Mesendoderm (in vitro differentiated cells): ENCODE measurements around the gene KAZN.

ENCODE experiments used
- DNase-seq: peaks from one replicate; pipeline ENCODE4 v3.0.0; 2013
- H2AK5ac ChIP-seq: 2 replicates; pipeline ENCODE4 v1.6.1; 2013; ENCODE audit warnings: low read length, inconsistent platforms
- H2BK120ac ChIP-seq: 2 replicates; pipeline ENCODE4 v1.6.1; 2013; ENCODE audit warnings: low read depth, mild to moderate bottlenecking, low read length, moderate library complexity, mixed read lengths
- H2BK15ac ChIP-seq: replicated peaks from 2 replicates; pipeline ENCODE4 v1.6.1; 2013; ENCODE audit warnings: low read depth, mild to moderate bottlenecking, moderate library complexity
- H2BK5ac ChIP-seq: 2 replicates; pipeline ENCODE4 v1.6.1; 2013; ENCODE audit warnings: low read length, inconsistent platforms
- H3K18ac ChIP-seq: 2 replicates; pipeline ENCODE4 v1.6.1; 2013; ENCODE audit warnings: mild to moderate bottlenecking, low read length, mixed read lengths
- H3K23ac ChIP-seq: one replicate; pipeline ENCODE4 v1.6.1; 2013; ENCODE audit warnings: low read length
- H3K27ac ChIP-seq: 2 replicates; pipeline ENCODE4 v1.5.1; 2013; ENCODE audit warnings: low read depth, mild to moderate bottlenecking, inconsistent platforms, low read length, moderate library complexity
- H3K27me3 ChIP-seq: 2 replicates; pipeline ENCODE4 v1.6.1; 2013; ENCODE audit warnings: low read length, control low read depth, mild to moderate bottlenecking, inconsistent platforms; ENCODE audit not compliant: insufficient read depth, poor library complexity
- H3K36me3 ChIP-seq: 2 replicates; pipeline ENCODE4 v1.6.1; 2013; ENCODE audit warnings: low read length, inconsistent platforms; ENCODE audit not compliant: control insufficient read depth, insufficient read depth
- H3K4ac ChIP-seq: one replicate; pipeline ENCODE4 v1.6.1; 2013; ENCODE audit warnings: low read depth, mild to moderate bottlenecking, low read length, moderate library complexity
- H3K4me1 ChIP-seq: 2 replicates; pipeline ENCODE4 v1.6.1; 2013; ENCODE audit warnings: low read depth, low read length, inconsistent platforms; ENCODE audit not compliant: control insufficient read depth
- H3K4me2 ChIP-seq: 2 replicates; pipeline ENCODE4 v1.6.1; 2013; ENCODE audit warnings: low read length
- H3K4me3 ChIP-seq: 2 replicates; pipeline ENCODE4 v1.5.1; 2013; ENCODE audit warnings: mild to moderate bottlenecking, low read length
- H3K56ac ChIP-seq: one replicate; pipeline ENCODE4 v1.6.1; 2013; ENCODE audit warnings: low read length
- H3K79me1 ChIP-seq: 2 replicates; pipeline ENCODE4 v1.6.1; 2013; ENCODE audit warnings: low read length, inconsistent platforms
- H3K79me2 ChIP-seq: 2 replicates; pipeline ENCODE4 v1.6.1; 2013; ENCODE audit warnings: mild to moderate bottlenecking, low read length; ENCODE audit not compliant: control insufficient read depth, insufficient read depth
- H3K9ac ChIP-seq: 2 replicates; pipeline ENCODE4 v1.6.1; 2013; ENCODE audit warnings: low read length, inconsistent platforms
- H4K5ac ChIP-seq: one replicate; pipeline ENCODE4 v1.6.1; 2013; ENCODE audit warnings: low read length
- H4K8ac ChIP-seq: one replicate; pipeline ENCODE4 v1.6.1; 2013; ENCODE audit warnings: low read depth, mild to moderate bottlenecking, control low read depth, low read length, moderate library complexity
- WGBS: extraction: QIAGEN DNeasy Blood & Tissue Kit; methylation state at CpG from one replicate; pipeline ENCODE4 v1.1.7; 2013; ENCODE audit warnings: low lambda C conversion rate, missing lambda C conversion rate; ENCODE audit not compliant: insufficient coverage; ENCODE audit errors: extremely low coverage; 5-methylcytosine and 5-hydroxymethylcytosine counted together

KAZN gene

DNA sequence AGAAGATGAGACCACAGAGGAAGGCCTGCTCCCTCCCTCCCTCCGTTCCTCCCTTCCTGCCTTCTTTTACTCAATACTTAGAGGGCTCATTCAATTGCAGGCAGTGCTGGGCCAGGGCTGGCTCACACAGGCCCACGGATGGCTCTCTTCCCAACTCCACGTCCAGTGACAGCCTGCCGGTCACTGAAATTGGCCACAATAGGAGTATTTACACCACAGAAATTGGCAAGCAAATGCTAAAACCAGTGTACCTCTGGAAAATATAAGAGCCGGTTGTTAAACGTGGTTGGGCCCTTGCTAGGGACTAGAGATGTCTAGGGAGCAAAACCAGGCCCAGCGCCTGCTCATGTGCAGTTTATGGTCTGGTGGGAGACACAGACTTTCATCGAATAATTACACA is 482.6 kb downstream of the KAZN start:
- Histone ChIP-seq H3K9ac (no peak overlapping the region), H4K8ac (no peak overlapping the region), H2BK5ac (no peak overlapping the region), H3K79me2 (no peaks in the 10 kb centered on the region), H3K4ac (no peak overlapping the region), H3K56ac (no peak overlapping the region), H3K18ac (no peak overlapping the region), H3K27me3 (no peaks in the 10 kb centered on the region), H3K23ac (no peak overlapping the region), H3K79me1 (no peaks in the 10 kb centered on the region), H3K4me3 (no peak overlapping the region), H3K36me3 (no peaks in the 10 kb centered on the region), H3K4me2 (no peak overlapping the region), H3K27ac (no peak overlapping the region), H4K5ac (no peak overlapping the region), H2BK120ac (no peak overlapping the region), H2BK15ac (no peak overlapping the region), H2AK5ac (no peak overlapping the region), H3K4me1 (no peaks in the 10 kb centered on the region)
- no CpG with 5 or more reads among the region's 8 CpGs for WGBS
- no peak for DNase-seq

GRCh38 chr1:15083578-15083977 is 485.1 kb downstream of the KAZN start:
- Histone ChIP-seq H3K4me3 (no peak overlapping the region), H3K56ac (no peak overlapping the region), H3K79me2 (no peaks in the 10 kb centered on the region), H3K4me1 (no peaks in the 10 kb centered on the region), H3K4ac (no peak overlapping the region), H2BK5ac (no peak overlapping the region), H3K23ac (no peak overlapping the region), H2BK15ac (no peak overlapping the region), H3K4me2 (no peak overlapping the region), H3K27ac (no peak overlapping the region), H4K8ac (no peak overlapping the region), H3K27me3 (no peaks in the 10 kb centered on the region), H3K36me3 (no peaks in the 10 kb centered on the region), H3K18ac (no peak overlapping the region), H3K9ac (no peak overlapping the region), H2BK120ac (no peak overlapping the region), H2AK5ac (no peak overlapping the region), H4K5ac (no peak overlapping the region), H3K79me1 (no peaks in the 10 kb centered on the region)
- WGBS = no CpG with 5 or more reads among the region's 7 CpGs
- DNase-seq = no peak

GRCh38 chr1:15088281-15088971 is 489.9 kb downstream of the KAZN start:
- Histone ChIP-seq H2AK5ac (no peak overlapping the region), H3K79me2 (no peaks in the 10 kb centered on the region), H2BK15ac (no peak overlapping the region), H2BK5ac (no peak overlapping the region), H3K27ac (no peak overlapping the region), H3K36me3 (no peaks in the 10 kb centered on the region), H3K23ac (no peak overlapping the region), H3K4ac (no peak overlapping the region), H2BK120ac (no peak overlapping the region), H3K27me3 (no peaks in the 10 kb centered on the region), H3K9ac (no peak overlapping the region), H4K8ac (no peak overlapping the region), H3K4me2 (no peak overlapping the region), H3K56ac (no peak overlapping the region), H4K5ac (no peak overlapping the region), H3K4me3 (no peak overlapping the region), H3K79me1 (no peaks in the 10 kb centered on the region), H3K18ac (no peak overlapping the region), H3K4me1 (peaks cover 1% of the 10 kb centered on the region)
- no CpG with 5 or more reads among the region's 16 CpGs for WGBS
- DNase-seq = no peak

GRCh38 chr1:15089258-15089992 is 490.9 kb downstream of the KAZN start:
- Histone ChIP-seq H4K5ac (no peak overlapping the region), H3K18ac (no peak overlapping the region), H3K4me3 (no peak overlapping the region), H3K79me2 (no peaks in the 10 kb centered on the region), H3K79me1 (no peaks in the 10 kb centered on the region), H2BK15ac (no peak overlapping the region), H3K36me3 (no peaks in the 10 kb centered on the region), H3K4ac (no peak overlapping the region), H2AK5ac (no peak overlapping the region), H3K4me1 (peaks cover 1% of the 10 kb centered on the region), H3K9ac (no peak overlapping the region), H3K56ac (no peak overlapping the region), H4K8ac (no peak overlapping the region), H3K23ac (no peak overlapping the region), H3K27ac (no peak overlapping the region), H3K4me2 (no peak overlapping the region), H3K27me3 (no peaks in the 10 kb centered on the region), H2BK5ac (no peak overlapping the region), H2BK120ac (no peak overlapping the region)
- no CpG with 5 or more reads among the region's 4 CpGs for WGBS
- no peak for DNase-seq

DNA sequence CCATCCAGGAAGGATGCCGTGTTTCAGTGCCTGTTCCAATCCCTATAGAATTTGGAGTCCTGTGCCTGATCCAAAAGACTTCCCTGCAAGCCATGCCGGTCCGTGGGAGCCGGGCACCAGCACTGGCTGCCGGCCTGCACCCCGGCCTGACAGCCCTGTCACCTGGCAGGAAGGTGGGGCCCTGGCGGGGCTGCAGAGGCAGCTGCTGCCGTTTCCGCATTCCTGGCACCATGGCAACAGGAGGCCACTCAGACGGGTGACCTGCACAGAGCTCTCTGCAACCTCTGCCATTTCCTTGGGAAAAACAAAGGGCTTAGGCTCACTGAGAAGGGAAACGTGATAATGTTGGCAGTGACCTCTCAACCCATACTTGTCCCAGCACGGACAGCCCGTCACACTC is 491.9 kb downstream of the KAZN start:
- no CpG with 5 or more reads among the region's 13 CpGs for WGBS
- H3K27ac ChIP-seq = no peak overlapping the region
- no peak overlapping the region for H2BK15ac ChIP-seq
- peak overlapping the region; percentile 11 for H3K56ac ChIP-seq
- no peaks in the 10 kb centered on the region for H3K79me1 ChIP-seq
- peak; percentile 94 for DNase-seq
- H3K4me1 ChIP-seq = peaks cover 1% of the 10 kb centered on the region
- no peak overlapping the region for H3K4ac ChIP-seq
- no peak overlapping the region for H3K18ac ChIP-seq
- H2BK120ac ChIP-seq = no peak overlapping the region
- no peak overlapping the region for H3K4me2 ChIP-seq
- H3K4me3 ChIP-seq = no peak overlapping the region
- no peaks in the 10 kb centered on the region for H3K36me3 ChIP-seq
- H4K8ac ChIP-seq = no peak overlapping the region
- H3K27me3 ChIP-seq = no peaks in the 10 kb centered on the region
- no peak overlapping the region for H3K9ac ChIP-seq
- no peaks in the 10 kb centered on the region for H3K79me2 ChIP-seq
- H2AK5ac ChIP-seq = no peak overlapping the region
- H3K23ac ChIP-seq = no peak overlapping the region
- no peak overlapping the region for H4K5ac ChIP-seq
- H2BK5ac ChIP-seq = no peak overlapping the region
